ENCODE data around the gene NTSR1. TPM values are rescaled to one million over a fixed set of nuclear protein-coding genes. Genes with fewer than 3 reads are reported as not detected.

Gene NTSR1
- total RNA-seq, 1 experiment from 2014 or later, result 15.9 TPM

DNA sequence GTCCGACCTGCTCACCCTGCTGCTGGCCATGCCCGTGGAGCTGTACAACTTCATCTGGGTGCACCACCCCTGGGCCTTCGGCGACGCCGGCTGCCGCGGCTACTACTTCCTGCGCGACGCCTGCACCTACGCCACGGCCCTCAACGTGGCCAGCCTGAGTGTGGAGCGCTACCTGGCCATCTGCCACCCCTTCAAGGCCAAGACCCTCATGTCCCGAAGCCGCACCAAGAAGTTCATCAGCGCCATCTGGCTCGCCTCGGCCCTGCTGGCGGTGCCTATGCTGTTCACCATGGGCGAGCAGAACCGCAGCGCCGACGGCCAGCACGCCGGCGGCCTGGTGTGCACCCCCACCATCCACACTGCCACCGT is 885 bp downstream of the NTSR1 start:
- Histone ChIP-seq H3K27me3 (replicated peaks; ENCODE audit: insufficient read depth, low read depth, low read length, poor library complexity) (peaks cover 4% of the 10 kb centered on the region), H3K4me1 (ENCODE audit: insufficient read depth, low read length, poor library complexity, severe bottlenecking) (peaks cover 44% of the 10 kb centered on the region), H3K27ac (ENCODE audit: low read depth, low read length, poor library complexity, severe bottlenecking) (no peak overlapping the region), H3K9me3 (ENCODE audit: low read depth, low read length, poor library complexity, severe bottlenecking) (no peaks in the 10 kb centered on the region), H3K36me3 (ENCODE audit: insufficient read depth, low read length, poor library complexity, severe bottlenecking) (no peaks in the 10 kb centered on the region), H3K4me3 (ENCODE audit: low read depth, low read length, poor library complexity, severe bottlenecking) (peak overlapping the region; percentile 60)
- TF ChIP-seq, protein P1, sequence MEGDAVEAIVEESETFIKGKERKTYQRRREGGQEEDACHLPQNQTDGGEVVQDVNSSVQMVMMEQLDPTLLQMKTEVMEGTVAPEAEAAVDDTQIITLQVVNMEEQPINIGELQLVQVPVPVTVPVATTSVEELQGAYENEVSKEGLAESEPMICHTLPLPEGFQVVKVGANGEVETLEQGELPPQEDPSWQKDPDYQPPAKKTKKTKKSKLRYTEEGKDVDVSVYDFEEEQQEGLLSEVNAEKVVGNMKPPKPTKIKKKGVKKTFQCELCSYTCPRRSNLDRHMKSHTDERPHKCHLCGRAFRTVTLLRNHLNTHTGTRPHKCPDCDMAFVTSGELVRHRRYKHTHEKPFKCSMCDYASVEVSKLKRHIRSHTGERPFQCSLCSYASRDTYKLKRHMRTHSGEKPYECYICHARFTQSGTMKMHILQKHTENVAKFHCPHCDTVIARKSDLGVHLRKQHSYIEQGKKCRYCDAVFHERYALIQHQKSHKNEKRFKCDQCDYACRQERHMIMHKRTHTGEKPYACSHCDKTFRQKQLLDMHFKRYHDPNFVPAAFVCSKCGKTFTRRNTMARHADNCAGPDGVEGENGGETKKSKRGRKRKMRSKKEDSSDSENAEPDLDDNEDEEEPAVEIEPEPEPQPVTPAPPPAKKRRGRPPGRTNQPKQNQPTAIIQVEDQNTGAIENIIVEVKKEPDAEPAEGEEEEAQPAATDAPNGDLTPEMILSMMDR (conservative IDR thresholded peaks at IDR 0.05; ENCODE audit: low read depth, low read length), result no peak
- TF ChIP-seq EZH2 (IDR thresholded peaks at IDR 0.05; ENCODE audit: borderline replicate concordance, low read depth, low read length, poor library complexity, severe bottlenecking), result no peak
- ChIA-PET POLR2A (ENCODE audit: low non-redundant PET) (interaction anchor here (0.5 kb wide), 1 partner anchor 44 kb away, joined by 13 read pairs; no protein-coding TSS in a partner anchor), CTCF (no interaction called here)
- BruUV-seq (replicated peaks), result no TSS peak
- intact Hi-C loops (cut with micrococcal nuclease; ENCODE audit: unreplicated experiment), result no loop called here
- DNase-seq (ENCODE audit: low spot score), result no peak

DNA sequence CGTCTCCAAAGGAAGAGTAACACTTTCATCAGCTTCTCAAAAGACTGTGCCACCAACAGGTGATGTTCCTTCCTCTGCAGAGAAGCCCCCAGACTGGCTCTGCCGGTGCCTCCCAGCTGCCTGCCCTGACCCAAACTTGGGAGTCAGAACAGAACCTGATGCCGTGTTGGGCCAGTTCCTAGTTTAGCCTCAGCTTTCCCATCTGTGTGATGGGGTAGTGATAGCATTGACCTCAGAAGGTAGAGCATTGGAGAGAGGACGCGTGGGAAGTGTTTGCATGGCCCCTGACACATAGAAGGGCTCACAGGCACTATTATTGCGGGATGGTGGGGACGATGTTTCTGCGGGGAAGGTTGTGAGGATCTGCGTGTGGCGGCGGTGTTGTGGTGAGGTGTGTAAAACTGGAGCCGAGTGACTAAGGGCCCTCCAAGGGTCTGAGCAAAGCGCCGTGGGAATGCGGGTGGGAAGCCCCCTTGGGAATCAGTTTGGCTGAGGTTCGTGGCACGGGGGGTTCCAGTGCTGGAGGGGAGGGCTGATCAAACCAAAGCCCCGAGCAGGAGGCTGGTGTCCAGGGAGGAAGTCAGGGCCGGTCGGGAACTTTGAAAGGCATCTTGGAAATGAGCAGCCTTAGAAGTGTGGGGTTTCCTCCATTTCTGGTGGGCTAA is 1.7 kb downstream of the NTSR1 start:
- peaks cover 4% of the 10 kb centered on the region for H3K27me3 ChIP-seq (replicated peaks; ENCODE audit: insufficient read depth, low read depth, low read length, poor library complexity)
- no TSS peak for BruUV-seq (replicated peaks)

DNA sequence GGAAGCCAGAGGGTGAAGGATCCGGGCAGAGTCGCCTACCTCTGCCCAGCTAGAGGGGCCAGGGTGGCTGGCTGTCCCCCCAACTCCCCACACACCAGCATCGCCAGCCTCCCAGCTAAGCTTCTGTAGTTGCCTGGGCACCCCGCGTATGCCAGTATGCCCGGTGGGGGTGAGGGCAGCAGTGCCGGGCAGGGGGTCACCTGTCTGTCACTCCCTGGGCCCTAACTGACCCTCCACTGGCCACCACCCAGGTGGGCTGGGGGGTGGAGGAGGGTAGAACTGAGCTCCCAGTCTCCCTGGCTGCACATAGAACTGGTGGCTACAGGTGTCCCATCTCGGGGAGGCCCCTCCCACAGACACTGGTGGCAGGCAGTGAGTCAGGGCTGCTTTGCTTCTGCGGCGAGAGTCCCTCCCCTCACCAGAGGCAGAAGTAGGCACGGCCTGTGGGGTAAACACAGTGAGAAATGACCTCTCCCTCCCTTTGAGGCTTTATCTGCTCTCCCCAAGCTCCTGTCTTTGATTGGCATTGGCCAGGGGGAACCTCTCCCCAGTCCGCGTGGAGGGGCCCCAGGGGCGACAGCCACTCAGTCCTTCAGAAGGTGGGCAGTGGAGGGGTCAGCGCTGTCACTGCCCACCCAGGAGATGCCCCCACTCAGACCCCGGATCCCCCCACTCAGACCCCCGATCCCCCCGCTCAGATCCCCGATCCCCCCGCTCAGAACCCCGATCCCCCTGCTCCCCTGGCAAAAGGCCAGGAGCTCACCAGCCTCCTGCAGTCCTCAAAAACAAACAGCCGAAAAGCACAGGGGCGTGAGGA is 2.5 kb downstream of the NTSR1 start:
- Histone ChIP-seq H3K4me1 (ENCODE audit: insufficient read depth, low read length, poor library complexity, severe bottlenecking) (peaks cover 35% of the 10 kb centered on the region), H3K27me3 (replicated peaks; ENCODE audit: insufficient read depth, low read depth, low read length, poor library complexity) (peaks cover 4% of the 10 kb centered on the region), H3K9me3 (ENCODE audit: low read depth, low read length, poor library complexity, severe bottlenecking) (no peaks in the 10 kb centered on the region), H3K27ac (ENCODE audit: low read depth, low read length, poor library complexity, severe bottlenecking) (no peak overlapping the region), H3K4me3 (ENCODE audit: low read depth, low read length, poor library complexity, severe bottlenecking) (peak overlapping the region; percentile 60), H3K36me3 (ENCODE audit: insufficient read depth, low read length, poor library complexity, severe bottlenecking) (no peaks in the 10 kb centered on the region)
- no TSS peak for BruUV-seq (replicated peaks)
- peak; percentile 55 for DNase-seq (ENCODE audit: low spot score)
- TF ChIP-seq, protein P1 (conservative IDR thresholded peaks at IDR 0.05; ENCODE audit: low read depth, low read length), result no peak
- TF ChIP-seq EZH2 (IDR thresholded peaks at IDR 0.05; ENCODE audit: borderline replicate concordance, low read depth, low read length, poor library complexity, severe bottlenecking), result no peak
- ChIA-PET POLR2A (ENCODE audit: low non-redundant PET) (no interaction called here), CTCF (interaction anchor here (0.6 kb wide), 1 partner anchor 58 kb away, joined by 5 read pairs; no protein-coding TSS in a partner anchor)
- intact Hi-C loops (cut with micrococcal nuclease; ENCODE audit: unreplicated experiment), result no loop called here

More for the DNA sequence above, 1.7 kb downstream of the NTSR1 start:
- H3K27ac ChIP-seq (ENCODE audit: low read depth, low read length, poor library complexity, severe bottlenecking), result no peak overlapping the region
- H3K4me3 ChIP-seq (ENCODE audit: low read depth, low read length, poor library complexity, severe bottlenecking), result peak overlapping the region; percentile 60
- H3K4me1 ChIP-seq (ENCODE audit: insufficient read depth, low read length, poor library complexity, severe bottlenecking), result peaks cover 36% of the 10 kb centered on the region
- CTCF ChIA-PET, result no interaction called here
- no peak for TF ChIP-seq EZH2 (IDR thresholded peaks at IDR 0.05; ENCODE audit: borderline replicate concordance, low read depth, low read length, poor library complexity, severe bottlenecking)
- TF ChIP-seq, protein P1 (conservative IDR thresholded peaks at IDR 0.05; ENCODE audit: low read depth, low read length), result no peak
- POLR2A ChIA-PET (ENCODE audit: low non-redundant PET), result no interaction called here
- no peak for DNase-seq (ENCODE audit: low spot score)
- H3K36me3 ChIP-seq (ENCODE audit: insufficient read depth, low read length, poor library complexity, severe bottlenecking), result no peaks in the 10 kb centered on the region
- intact Hi-C loops (cut with micrococcal nuclease; ENCODE audit: unreplicated experiment), result no loop called here
- no peaks in the 10 kb centered on the region for H3K9me3 ChIP-seq (ENCODE audit: low read depth, low read length, poor library complexity, severe bottlenecking)
